H9 (cell line): Measurements from ENCODE around the gene MEA1. TPM values are rescaled to one million over a fixed set of nuclear protein-coding genes. Genes with fewer than 3 reads are reported as not detected.

Experiments
- DNase-seq: peaks from one replicate; pipeline ENCODE4 v3.0.0-alpha.2; 2017
- H2AFZ ChIP-seq: one replicate; pipeline ENCODE4 v1.6.1; 2013; ENCODE audit warnings: mild to moderate bottlenecking, low read length, control low read depth, moderate library complexity
- H2AK5ac ChIP-seq: 2 replicates; pipeline ENCODE4 v1.6.1; 2013; ENCODE audit warnings: low read length, control low read depth, mixed read lengths; ENCODE audit not compliant: insufficient read length
- H2BK120ac ChIP-seq: one replicate; pipeline ENCODE4 v1.6.1; 2013; ENCODE audit warnings: low read depth, mild to moderate bottlenecking, low read length, control low read depth, inconsistent platforms; ENCODE audit not compliant: poor library complexity, severe bottlenecking
- H2BK12ac ChIP-seq: 2 replicates; pipeline ENCODE4 v1.6.1; 2013; ENCODE audit warnings: low read length, control low read depth, mixed read lengths, low read depth; ENCODE audit not compliant: insufficient read length
- H2BK15ac ChIP-seq: 2 replicates; pipeline ENCODE4 v1.6.1; 2013; ENCODE audit warnings: low read depth, low read length, control low read depth
- H2BK20ac ChIP-seq: one replicate; pipeline ENCODE4 v1.6.1; 2013; ENCODE audit warnings: low read depth, mild to moderate bottlenecking, low read length, control low read depth, inconsistent platforms; ENCODE audit not compliant: poor library complexity, severe bottlenecking
- H2BK5ac ChIP-seq: 2 replicates; pipeline ENCODE4 v1.6.1; 2013; ENCODE audit warnings: low read length, control low read depth, mixed read lengths; ENCODE audit not compliant: insufficient read length
- H3K14ac ChIP-seq: 2 replicates; pipeline ENCODE4 v1.6.1; 2013; ENCODE audit warnings: low read length, control low read depth; ENCODE audit not compliant: insufficient read depth
- H3K18ac ChIP-seq: 2 replicates; pipeline ENCODE4 v1.6.1; 2013; ENCODE audit warnings: low read depth, mild to moderate bottlenecking, mixed read lengths, low read length, control low read depth; ENCODE audit not compliant: insufficient read length
- H3K23ac ChIP-seq: 2 replicates; pipeline ENCODE4 v1.6.1; 2013; ENCODE audit warnings: low read length, control low read depth, mixed read lengths, low read depth; ENCODE audit not compliant: insufficient read length
- H3K23me2 ChIP-seq: 2 replicates; pipeline ENCODE4 v1.6.1; 2013; ENCODE audit warnings: low read depth, mild to moderate bottlenecking, mixed read lengths, low read length, control low read depth; ENCODE audit not compliant: insufficient read length, poor library complexity, severe bottlenecking
- H3K27ac ChIP-seq: 2 replicates; pipeline ENCODE4 v1.5.1; 2013; ENCODE audit warnings: low read length, control low read depth, mixed read lengths, low read depth; ENCODE audit not compliant: insufficient read length
- H3K27me3 ChIP-seq: 2 replicates; pipeline ENCODE4 v1.6.1; 2013; ENCODE audit warnings: low read length, control low read depth, inconsistent platforms; ENCODE audit not compliant: insufficient read depth
- H3K4ac ChIP-seq: 2 replicates; pipeline ENCODE4 v1.6.1; 2013; ENCODE audit warnings: low read depth, mild to moderate bottlenecking, control low read depth, inconsistent platforms, low read length, moderate library complexity
- H3K4me1 ChIP-seq: 2 replicates; pipeline ENCODE4 v1.6.1; 2013; ENCODE audit warnings: low read length, control low read depth, inconsistent platforms; ENCODE audit not compliant: insufficient read depth
- H3K4me2 ChIP-seq: 2 replicates; pipeline ENCODE4 v1.6.1; 2013; ENCODE audit warnings: low read length, control low read depth, mixed read lengths; ENCODE audit not compliant: insufficient read length, insufficient read depth
- H3K56ac ChIP-seq: 2 replicates; pipeline ENCODE4 v1.6.1; 2013; ENCODE audit warnings: low read depth, mild to moderate bottlenecking, mixed read lengths, low read length, control low read depth; ENCODE audit not compliant: insufficient read length
- H3K79me1 ChIP-seq: 2 replicates; pipeline ENCODE4 v1.6.1; 2013; ENCODE audit warnings: low read depth, mild to moderate bottlenecking, moderate library complexity, low read length, control low read depth, inconsistent platforms; ENCODE audit not compliant: insufficient read depth, poor library complexity, severe bottlenecking
- H3K79me2 ChIP-seq: 2 replicates; pipeline ENCODE4 v1.6.1; 2013; ENCODE audit warnings: low read length, control low read depth, inconsistent platforms; ENCODE audit not compliant: insufficient read depth
- H3K9ac ChIP-seq: 2 replicates; pipeline ENCODE4 v1.6.1; 2013; ENCODE audit warnings: low read length, control low read depth, mixed read lengths; ENCODE audit not compliant: insufficient read length; ENCODE audit errors: extremely low read depth
- H3K9me3 ChIP-seq: one replicate; pipeline ENCODE4 v1.6.1; 2013; ENCODE audit warnings: low read depth, low read length, inconsistent platforms; ENCODE audit not compliant: control insufficient read depth
- H3T11ph ChIP-seq: one replicate; pipeline ENCODE4 v1.6.1; 2013; ENCODE audit warnings: mild to moderate bottlenecking, low read length, control low read depth, inconsistent platforms
- H4K20me1 ChIP-seq: one replicate; pipeline ENCODE4 v1.6.1; 2013; ENCODE audit not compliant: control insufficient read depth, insufficient read length, insufficient read depth
- H4K5ac ChIP-seq: 2 replicates; pipeline ENCODE4 v1.6.1; 2013; ENCODE audit warnings: low read depth, mild to moderate bottlenecking, mixed read lengths, low read length, control low read depth; ENCODE audit not compliant: insufficient read length
- H4K8ac ChIP-seq: replicated peaks from 2 replicates; pipeline ENCODE4 v1.6.1; 2013; ENCODE audit warnings: low read length, control low read depth, mixed read lengths, low read depth; ENCODE audit not compliant: insufficient read length
- H4K91ac ChIP-seq: 2 replicates; pipeline ENCODE4 v1.6.1; 2013; ENCODE audit warnings: low read depth, mild to moderate bottlenecking, moderate library complexity, mixed read lengths, low read length, control low read depth; ENCODE audit not compliant: insufficient read length
- H3K27ac Mint-ChIP-seq, 3 experiments: 2 replicates in 2 of 3; 3 replicates in 1 of 3; pipeline ENCODE4 v1.8.0; 2020 to 2021; ENCODE audit warnings: mixed read lengths in 3 of 3, mild to moderate bottlenecking in 1 of 3, moderate library complexity in 1 of 3
- H3K27me3 Mint-ChIP-seq: 2 replicates; pipeline ENCODE4 v1.8.0; 2021; ENCODE audit warnings: low read depth, mild to moderate bottlenecking, moderate library complexity, mixed read lengths
- H3K36me3 Mint-ChIP-seq, 3 experiments: 2 replicates in 2 of 3; 3 replicates in 1 of 3; pipeline ENCODE4 v1.8.0; 2020 to 2021; ENCODE audit warnings: low read depth in 3 of 3, mixed read lengths in 3 of 3; ENCODE audit not compliant: insufficient read depth in 1 of 3
- H3K4me1 Mint-ChIP-seq, 2 experiments: 2 replicates each; pipeline ENCODE4 v1.8.0; 2020; ENCODE audit warnings: mixed read lengths in 2 of 2
- H3K4me3 Mint-ChIP-seq, 2 experiments: 2 replicates in 1 of 2; 3 replicates in 1 of 2; pipeline ENCODE4 v1.8.0; 2020 to 2021; ENCODE audit warnings: mild to moderate bottlenecking in 2 of 2, mixed read lengths in 2 of 2, moderate library complexity in 1 of 2
- H3K9me3 Mint-ChIP-seq, 2 experiments: 2 replicates in 1 of 2; 3 replicates in 1 of 2; pipeline ENCODE4 v1.8.0; 2020; ENCODE audit warnings: mild to moderate bottlenecking in 2 of 2, mixed read lengths in 2 of 2, moderate library complexity in 1 of 2
- CTCF ChIP-seq: fragments of 200-600 bp; sonication (generic); conservative IDR thresholded peaks from 3 replicates; pipeline ENCODE4 v1.8.0; 2021; ENCODE audit warnings: antibody characterized with exemption, mild to moderate bottlenecking
- WGBS: extraction: QIAGEN DNeasy Blood & Tissue Kit; methylation state at CpG from one replicate; pipeline ENCODE4 v1.1.7; 2013; ENCODE audit warnings: missing lambda C conversion rate, low lambda C conversion rate, mixed read lengths; ENCODE audit not compliant: insufficient read length; ENCODE audit errors: extremely low coverage; 5-methylcytosine and 5-hydroxymethylcytosine counted together
- total RNA-seq: library from RNA; stranded (reverse); gene quantifications from 2 replicates; pipeline ENCODE4 v1.2.1, GENCODE V29; 2021

The MEA1 gene
- total RNA-seq, 1 experiment from 2014 or later, result 113 TPM

DNA sequence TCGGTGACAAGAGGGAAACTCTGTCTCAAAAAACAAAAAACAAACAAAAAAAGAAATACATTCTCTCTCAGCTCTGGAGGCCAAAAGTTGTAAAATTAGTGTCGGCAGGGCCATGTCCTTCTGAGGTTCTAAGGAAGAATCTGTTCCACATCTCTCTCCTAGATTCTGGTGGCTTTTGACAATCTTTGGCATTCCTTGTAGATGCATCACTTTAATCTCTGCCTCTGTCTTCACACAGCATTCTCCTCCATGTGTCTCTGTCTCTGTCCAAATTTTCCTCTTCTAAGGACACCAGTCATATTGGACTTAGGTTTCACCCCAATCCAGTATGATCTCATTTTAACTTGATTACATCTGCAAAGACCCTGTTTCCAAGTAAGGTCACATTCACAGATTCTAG, 20.3 kb downstream of the MEA1 start:
- H2BK120ac ChIP-seq, result no peak overlapping the region
- Mint-ChIP-seq H3K4me1 (0 out of 4 replicates have a peak, but pooled peaks cover under 1% of the 10 kb centered on the region in 2 experiments), H3K36me3 (peaks cover 12 to 45% (median 30%) of the 10 kb centered on the region in 3 experiments; a peak in 6 of 7 replicates), H3K4me3 (no peak overlapping the region), H3K27ac (no peak overlapping the region), H3K27me3 (no peaks in the 10 kb centered on the region; the same call in 1 of the 2 replicates), H3K9me3 (no peaks in the 10 kb centered on the region)
- no peak overlapping the region for H4K8ac ChIP-seq
- no peaks in the 10 kb centered on the region for H4K20me1 ChIP-seq
- no peaks in the 10 kb centered on the region for H3K79me1 ChIP-seq
- H3K27me3 ChIP-seq, result no peaks in the 10 kb centered on the region
- no peak overlapping the region for H2AFZ ChIP-seq
- no peaks in the 10 kb centered on the region for H3K9me3 ChIP-seq
- no peak overlapping the region for H4K91ac ChIP-seq
- H3K27ac ChIP-seq, result no peak overlapping the region
- H3K14ac ChIP-seq, result no peak overlapping the region
- no peak overlapping the region for H2BK5ac ChIP-seq
- no peak overlapping the region for H3K23ac ChIP-seq
- TF ChIP-seq CTCF, result no peak
- H2BK12ac ChIP-seq, result no peak overlapping the region
- no peaks in the 10 kb centered on the region for H3K79me2 ChIP-seq
- H2BK15ac ChIP-seq, result no peak overlapping the region
- H3K4ac ChIP-seq, result no peak overlapping the region
- no peak overlapping the region for H3K56ac ChIP-seq
- no CpG with 5 or more reads among the region's 2 CpGs for WGBS
- H3K4me2 ChIP-seq, result no peak overlapping the region
- H3T11ph ChIP-seq, result no peak overlapping the region
- no peak overlapping the region for H4K5ac ChIP-seq
- no peak overlapping the region for H2BK20ac ChIP-seq
- no peaks in the 10 kb centered on the region for H3K23me2 ChIP-seq
- no peak overlapping the region for H3K9ac ChIP-seq
- H2AK5ac ChIP-seq, result no peak overlapping the region
- no peak overlapping the region for H3K18ac ChIP-seq
- H3K4me1 ChIP-seq, result no peaks in the 10 kb centered on the region
- DNase-seq, result no peak
